B cell (primary cell): ENCODE measurements around the gene TGFBRAP1. TPM values are rescaled to one million over a fixed set of nuclear protein-coding genes. Genes with fewer than 3 reads are reported as not detected.

Experiments used
- ATAC-seq: fragments of 200-7000 bp; cut with Tn5 transposase; one replicate; pipeline ENCODE4 v1.10.0; 2021; ENCODE audit warnings: low read depth, mild to moderate bottlenecking, moderate number of reproducible peaks, moderate library complexity
- CTCF ChIA-PET: fragments of 350-600 bp; sonication (Branson Sonifier 250); formaldehyde crosslinking; loops from one replicate; lab custom pipeline; 2021; ENCODE audit warnings: antibody characterized with exemption, inconsistent platforms; lab: Charles Lee
- POLR2A ChIA-PET: fragments of 350-600 bp; sonication (Branson Sonifier 250); formaldehyde crosslinking; loops from one replicate; lab custom pipeline; 2021; ENCODE audit warnings: antibody characterized with exemption; lab: Charles Lee
- DNase-seq: peaks from one replicate; pipeline ENCODE4 v3.0.0; 2013
- H2AFZ ChIP-seq: 2 replicates; pipeline ENCODE4 v1.6.1; 2012; ENCODE audit warnings: mild to moderate bottlenecking, low read depth, low read length; ENCODE audit not compliant: insufficient read depth, poor library complexity, severe bottlenecking
- H3K27ac ChIP-seq, 2 donors: 1 replicate in 1 of 2; 2 replicates in 1 of 2; pipeline ENCODE4 v1.5.1; 2012 to 2013; ENCODE audit warnings: low read length in 2 of 2, mild to moderate bottlenecking in 2 of 2, moderate library complexity in 1 of 2
- H3K27me3 ChIP-seq, 4 experiments: fragments of 200-600 bp in 1 of 4; sonication (generic) in 1 of 4; replicated peaks in 1 of 4; 1 replicate in 2 of 4; 2 replicates in 2 of 4; pipeline versions ENCODE4 v1.6.1 to v1.7.0; 2013 to 2016; ENCODE audit warnings: low read length in 3 of 4, mild to moderate bottlenecking in 2 of 4, mixed read lengths in 1 of 4, moderate library complexity in 1 of 4; ENCODE audit not compliant: insufficient read depth in 4 of 4, control insufficient read depth in 3 of 4; ENCODE audit errors: control extremely low read depth in 1 of 4
- H3K36me3 ChIP-seq, 2 experiments: replicated peaks in 1 of 2; 1 replicate in 1 of 2; 2 replicates in 1 of 2; pipeline versions ENCODE4 v1.6.1 to v1.7.1; 2013; ENCODE audit warnings: low read length in 1 of 2; ENCODE audit not compliant: insufficient read depth in 2 of 2, control insufficient read depth in 1 of 2; ENCODE audit errors: control extremely low read depth in 1 of 2, extremely low read depth in 1 of 2
- H3K4me1 ChIP-seq, 2 donors: fragments of 200-600 bp in 1 of 2; sonication (generic) in 1 of 2; 1 replicate in 1 of 2; 2 replicates in 1 of 2; pipeline versions ENCODE4 v1.5.1 to v1.6.1; 2013 to 2017; ENCODE audit warnings: low read length in 2 of 2; ENCODE audit not compliant: control insufficient read depth in 2 of 2, insufficient read depth in 2 of 2
- H3K4me2 ChIP-seq: replicated peaks from 2 replicates; pipeline ENCODE3; 2012; ENCODE audit warnings: mild to moderate bottlenecking, low read depth, low read length; ENCODE audit not compliant: poor library complexity, severe bottlenecking
- H3K4me3 ChIP-seq, 5 experiments: fragments of 200-600 bp in 1 of 5; sonication (generic) in 1 of 5; 1 replicate in 3 of 5; 2 replicates in 2 of 5; pipeline versions ENCODE4 v1.5.1 to v1.7.0; 2011 to 2016; ENCODE audit warnings: low read length in 4 of 5, mild to moderate bottlenecking in 4 of 5, low read depth in 2 of 5, control low read depth in 1 of 5, moderate library complexity in 1 of 5; ENCODE audit not compliant: insufficient read depth in 1 of 5; ENCODE audit errors: control extremely low read depth in 1 of 5, extremely low read depth in 1 of 5
- H3K79me2 ChIP-seq: fragments of 200-600 bp; sonication (generic); one replicate; pipeline ENCODE4 v1.6.0; 2016; ENCODE audit warnings: low read length; ENCODE audit not compliant: control insufficient read depth, insufficient read depth
- H3K9ac ChIP-seq: fragments of 200-600 bp; sonication (generic); 2 replicates; pipeline ENCODE4 v1.6.1; 2017; ENCODE audit warnings: mild to moderate bottlenecking, low read length, moderate library complexity
- H3K9me3 ChIP-seq, 3 donors: one replicate each; pipeline versions ENCODE4 v1.6.1 to v1.7.1; 2013; ENCODE audit warnings: low read length in 2 of 3; ENCODE audit not compliant: control insufficient read depth in 2 of 3, insufficient read depth in 1 of 3; ENCODE audit errors: control extremely low read depth in 1 of 3
- H4K20me1 ChIP-seq: 2 replicates; pipeline ENCODE4 v1.6.0; 2012; ENCODE audit warnings: mild to moderate bottlenecking, low read length; ENCODE audit not compliant: insufficient read depth, control insufficient read depth, poor library complexity, severe bottlenecking
- H3K27ac Mint-ChIP-seq: one replicate; pipeline ENCODE4 v1.8.0; 2021; ENCODE audit warnings: mixed read lengths
- H3K27me3 Mint-ChIP-seq: one replicate; pipeline ENCODE4 v1.8.0; 2021; ENCODE audit warnings: mixed read lengths
- H3K4me1 Mint-ChIP-seq: one replicate; pipeline ENCODE4 v1.8.0; 2021; ENCODE audit warnings: mixed read lengths
- H3K4me3 Mint-ChIP-seq: one replicate; pipeline ENCODE4 v1.8.0; 2021; ENCODE audit warnings: mixed read lengths
- H3K9me3 Mint-ChIP-seq: one replicate; pipeline ENCODE4 v1.8.0; 2022; ENCODE audit warnings: mixed read lengths; ENCODE audit not compliant: insufficient read depth
- CTCF ChIP-seq: fragments of 200-600 bp; IDR thresholded peaks from one replicate; pipeline ENCODE4 v1.8.0; 2022; ENCODE audit warnings: antibody characterized with exemption, mild to moderate bottlenecking
- EZH2 ChIP-seq: IDR thresholded peaks from 2 replicates; pipeline ENCODE4 v1.6.1; 2012; ENCODE audit warnings: borderline replicate concordance, low read depth, mild to moderate bottlenecking, moderate library complexity, low read length; ENCODE audit not compliant: insufficient read depth, poor library complexity, severe bottlenecking
- WGBS: methylation state at CpG from one replicate; pipeline ENCODE4 v1.1.5; 2013; ENCODE audit warnings: missing lambda C conversion rate; ENCODE audit not compliant: insufficient coverage; 5-methylcytosine and 5-hydroxymethylcytosine counted together
- intact Hi-C: fragments of 100-400 bp; cut with micrococcal nuclease; formaldehyde crosslinking; loops from one replicate; pipeline ENCODE4 v1.10.0; 2022
- polyA plus RNA-seq: library from polyadenylated mRNA; depleted of rRNA; stranded (reverse); fragments of >200 nt; gene quantifications from 2 replicates; pipeline ENCODE4 v1.2.3, GENCODE V29; 2012
- total RNA-seq, 2 donors: library from RNA; stranded (reverse); fragments of 120-200 nt in 1 of 2; gene quantifications; 1 replicate in 1 of 2; 2 replicates in 1 of 2; pipeline versions ENCODE4 v1.2.3 to v1.2.4, GENCODE V29; 2013 to 2022

Gene TGFBRAP1
- total and polyA plus RNA-seq, 2 donors (not counting 1 experiment from before 2014, with no cell fraction given): 9.3 to 21.7 TPM

- ChIA-PET CTCF (no interaction called here), POLR2A (no interaction called here)
Measured at GRCh38 chr2:105307962-105308361, 21.6 kb downstream of the TGFBRAP1 start.

GRCh38 chr2:105307550-105307949, 22.0 kb downstream of the TGFBRAP1 start:
- Histone ChIP-seq H3K4me1 (peaks cover 0 to 6% of the 10 kb centered on the region in 2 donors), H2AFZ (no peak overlapping the region), H3K36me3 (peaks cover 2 to 28% of the 10 kb centered on the region in 2 experiments), H3K27ac (no peak overlapping the region), H4K20me1 (peaks cover 49% of the 10 kb centered on the region), H3K79me2 (peaks cover 73% of the 10 kb centered on the region), H3K9me3 (no peaks in the 10 kb centered on the region), H3K4me3 (no peak overlapping the region), H3K4me2 (no peak overlapping the region), H3K27me3 (no peaks in the 10 kb centered on the region), H3K9ac (no peak overlapping the region)
- no peaks in the 10 kb centered on the region for H3K27me3 Mint-ChIP-seq
- no peak overlapping the region for H3K4me3 Mint-ChIP-seq
- no peak for TF ChIP-seq CTCF
- TF ChIP-seq EZH2: no peak
- H3K9me3 Mint-ChIP-seq: no peaks in the 10 kb centered on the region
- 95% methylated on average over 11 of the region's 19 CpGs for WGBS
- ChIA-PET CTCF (no interaction called here), POLR2A (no interaction called here)
- DNase-seq (no peak), ATAC-seq (no peak)
- intact Hi-C loops: no loop called here
- no peak overlapping the region for H3K27ac Mint-ChIP-seq
- H3K4me1 Mint-ChIP-seq: peaks cover 10% of the 10 kb centered on the region

More at GRCh38 chr2:105307962-105308361, 21.6 kb downstream of the TGFBRAP1 start:
- Histone ChIP-seq H3K4me3 (no peak overlapping the region), H3K4me2 (no peak overlapping the region), H3K79me2 (peaks cover 75% of the 10 kb centered on the region), H3K27me3 (no peaks in the 10 kb centered on the region), H2AFZ (no peak overlapping the region), H3K9me3 (no peaks in the 10 kb centered on the region), H3K27ac (no peak overlapping the region), H3K36me3 (peaks cover 2 to 28% of the 10 kb centered on the region in 2 experiments), H3K4me1 (peaks cover 0 to 6% of the 10 kb centered on the region in 2 donors), H3K9ac (no peak overlapping the region), H4K20me1 (peaks cover 49% of the 10 kb centered on the region)
- no peak for DNase-seq
- TF ChIP-seq EZH2: no peak
- no peak for TF ChIP-seq CTCF
- H3K9me3 Mint-ChIP-seq: no peaks in the 10 kb centered on the region
- H3K27ac Mint-ChIP-seq: no peak overlapping the region
- H3K4me3 Mint-ChIP-seq: no peak overlapping the region
- ATAC-seq: no peak
- H3K27me3 Mint-ChIP-seq: no peaks in the 10 kb centered on the region
- intact Hi-C loops: no loop called here
- WGBS: 89% methylated on average over 17 of the region's 17 CpGs
- H3K4me1 Mint-ChIP-seq: peaks cover 10% of the 10 kb centered on the region
